ENCODE data around the gene RTN4RL1.

Gene RTN4RL1

DNA sequence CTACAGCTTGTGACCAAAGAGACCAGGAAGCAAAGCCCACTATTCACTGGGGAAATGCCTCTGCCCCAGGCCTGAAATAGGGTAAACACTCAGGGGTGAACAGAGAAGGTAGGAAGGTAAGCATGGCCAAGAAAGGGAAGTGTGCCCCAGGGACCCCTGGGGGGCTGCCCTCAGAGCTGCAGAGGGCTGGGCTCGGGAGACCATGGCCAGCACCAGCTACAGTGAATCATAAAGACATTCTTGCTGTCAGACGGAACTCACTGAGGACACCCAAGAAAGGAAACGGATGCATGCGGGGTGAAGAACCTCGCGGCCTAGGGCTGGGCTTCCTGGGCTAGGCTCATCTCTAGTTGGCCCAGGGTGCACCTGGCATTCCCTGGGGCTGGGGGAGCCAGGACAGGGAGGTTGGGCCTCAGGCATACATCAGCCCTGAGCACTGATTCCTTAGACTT lies 39.4 kb upstream of the RTN4RL1 start:
- no peak overlapping the region for H3K9ac ChIP-seq (ENCODE audit: low read length)
- H3K4me3 ChIP-seq (ENCODE audit: low read length): no peak overlapping the region
- peak overlapping the region; percentile 82 for H3K27ac ChIP-seq (ENCODE audit: low read depth, low read length)
- H3K4me1 ChIP-seq (ENCODE audit: control insufficient read depth, insufficient read depth, low read length): peaks cover 50% of the 10 kb centered on the region
- H3K36me3 ChIP-seq (ENCODE audit: control insufficient read depth, insufficient read depth, low read length): peaks cover 6% of the 10 kb centered on the region
- H3K27me3 ChIP-seq (ENCODE audit: control insufficient read depth, insufficient read depth, low read length): no peaks in the 10 kb centered on the region

DNA sequence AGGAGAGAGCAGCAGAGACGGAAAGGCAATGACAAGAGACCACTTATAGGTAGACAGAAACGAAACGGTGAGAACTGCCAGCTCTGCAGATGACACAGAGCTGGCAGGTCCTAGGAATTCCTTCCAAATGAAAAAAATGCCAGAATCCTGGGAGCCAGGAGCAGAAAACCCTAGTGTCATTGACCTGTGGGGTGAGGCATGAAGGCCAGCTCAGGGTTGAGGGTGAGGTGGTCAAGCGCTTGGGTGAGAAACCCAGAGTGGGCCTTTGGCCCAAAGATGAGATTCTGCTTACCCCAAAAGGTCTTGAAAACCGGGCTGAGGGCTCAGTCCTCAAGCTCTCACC lies 39.0 kb upstream of the RTN4RL1 start:
- no peak overlapping the region for H3K4me3 ChIP-seq (ENCODE audit: low read length)
- H3K27ac ChIP-seq (ENCODE audit: low read depth, low read length): peak overlapping the region; percentile 82
- peaks cover 50% of the 10 kb centered on the region for H3K4me1 ChIP-seq (ENCODE audit: control insufficient read depth, insufficient read depth, low read length)
- H3K36me3 ChIP-seq (ENCODE audit: control insufficient read depth, insufficient read depth, low read length): peaks cover 6% of the 10 kb centered on the region
- no peak overlapping the region for H3K9ac ChIP-seq (ENCODE audit: low read length)
- no peaks in the 10 kb centered on the region for H3K27me3 ChIP-seq (ENCODE audit: control insufficient read depth, insufficient read depth, low read length)

DNA sequence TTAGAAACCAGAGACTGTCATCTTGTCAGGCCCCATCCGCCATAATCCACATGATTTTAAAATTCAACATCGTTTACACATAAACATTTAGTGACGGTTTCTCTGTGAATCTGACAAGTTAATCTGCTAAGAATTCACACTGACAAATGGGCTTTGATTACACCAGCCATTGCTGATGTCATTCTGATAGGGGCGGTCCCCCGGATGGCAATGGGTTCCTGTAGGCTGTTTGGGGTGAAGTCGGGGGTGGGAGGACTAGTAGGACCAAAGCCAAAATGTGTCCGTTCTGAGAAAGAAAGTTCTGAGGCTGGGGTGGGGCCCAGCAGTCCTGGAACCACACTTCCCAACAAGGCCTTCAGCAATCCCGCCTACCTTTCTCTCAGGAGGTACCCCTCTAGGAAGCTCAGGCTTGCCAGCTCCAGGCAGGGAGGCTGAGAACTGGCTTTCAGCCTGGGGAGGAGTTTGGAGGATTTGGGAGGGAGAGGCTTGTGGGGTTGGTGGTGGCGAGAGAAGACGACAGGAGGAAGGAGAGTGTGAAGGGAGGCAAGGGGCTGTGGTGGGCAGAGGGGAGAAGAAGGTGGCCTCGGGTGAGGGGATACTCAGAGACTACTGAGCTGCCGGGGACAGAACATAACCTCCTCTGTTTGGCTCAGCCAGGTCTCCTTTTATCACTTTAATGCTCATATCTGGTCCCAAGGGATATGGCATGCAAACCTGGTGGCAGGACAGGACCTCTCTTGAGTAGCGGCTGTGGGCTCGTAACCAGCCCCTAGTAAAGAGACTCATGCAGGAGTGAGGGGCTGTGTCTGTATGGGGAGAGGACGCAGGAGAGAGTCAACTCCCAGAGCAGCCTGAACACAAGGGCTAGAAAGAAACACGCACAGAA lies 38.4 kb upstream of the RTN4RL1 start:
- Histone ChIP-seq H3K27me3 (ENCODE audit: control insufficient read depth, insufficient read depth, low read length) (no peaks in the 10 kb centered on the region), H3K27ac (ENCODE audit: low read depth, low read length) (peak overlapping the region; percentile 82), H3K4me1 (ENCODE audit: control insufficient read depth, insufficient read depth, low read length) (peaks cover 50% of the 10 kb centered on the region), H3K4me3 (ENCODE audit: low read length) (no peak overlapping the region), H3K36me3 (ENCODE audit: control insufficient read depth, insufficient read depth, low read length) (peaks cover 4% of the 10 kb centered on the region), H3K9ac (ENCODE audit: low read length) (no peak overlapping the region)

DNA sequence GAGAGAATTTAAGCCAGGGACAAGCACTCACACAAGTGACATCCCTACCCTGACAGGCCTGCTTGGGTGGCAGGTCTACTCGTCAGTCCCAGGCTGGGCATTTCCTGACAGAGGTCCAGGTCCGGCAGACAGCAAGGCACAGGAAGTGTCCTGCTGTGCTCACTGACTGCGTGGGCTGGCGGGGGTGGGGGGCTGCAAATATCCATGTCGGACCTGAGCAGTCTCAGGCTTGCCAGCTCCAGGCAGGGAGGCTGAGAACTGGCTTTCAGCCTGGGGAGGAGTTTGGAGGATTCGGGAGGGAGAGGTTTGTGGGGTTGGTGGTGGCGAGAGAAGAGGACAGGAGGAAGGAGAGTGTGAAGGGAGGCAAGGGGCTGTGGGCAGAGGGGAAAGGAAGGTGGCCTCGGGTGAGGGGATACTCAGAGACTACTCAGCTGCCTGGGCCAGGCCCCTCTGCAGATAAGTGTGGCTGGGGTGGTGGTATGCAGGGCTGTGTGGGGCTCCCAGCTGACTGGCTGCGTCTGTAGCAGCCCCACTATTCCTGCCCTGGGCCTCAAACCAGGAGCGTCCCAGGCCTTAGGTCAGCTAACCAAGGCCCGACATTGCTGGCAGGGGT lies 37.5 kb upstream of the RTN4RL1 start:
- Histone ChIP-seq H3K4me3 (ENCODE audit: low read length) (no peak overlapping the region), H3K36me3 (ENCODE audit: control insufficient read depth, insufficient read depth, low read length) (peaks cover 3% of the 10 kb centered on the region), H3K9ac (ENCODE audit: low read length) (peak overlapping the region; percentile 1), H3K27me3 (ENCODE audit: control insufficient read depth, insufficient read depth, low read length) (no peaks in the 10 kb centered on the region), H3K27ac (ENCODE audit: low read depth, low read length) (peak overlapping the region; percentile 82), H3K4me1 (ENCODE audit: control insufficient read depth, insufficient read depth, low read length) (peaks cover 50% of the 10 kb centered on the region)

DNA sequence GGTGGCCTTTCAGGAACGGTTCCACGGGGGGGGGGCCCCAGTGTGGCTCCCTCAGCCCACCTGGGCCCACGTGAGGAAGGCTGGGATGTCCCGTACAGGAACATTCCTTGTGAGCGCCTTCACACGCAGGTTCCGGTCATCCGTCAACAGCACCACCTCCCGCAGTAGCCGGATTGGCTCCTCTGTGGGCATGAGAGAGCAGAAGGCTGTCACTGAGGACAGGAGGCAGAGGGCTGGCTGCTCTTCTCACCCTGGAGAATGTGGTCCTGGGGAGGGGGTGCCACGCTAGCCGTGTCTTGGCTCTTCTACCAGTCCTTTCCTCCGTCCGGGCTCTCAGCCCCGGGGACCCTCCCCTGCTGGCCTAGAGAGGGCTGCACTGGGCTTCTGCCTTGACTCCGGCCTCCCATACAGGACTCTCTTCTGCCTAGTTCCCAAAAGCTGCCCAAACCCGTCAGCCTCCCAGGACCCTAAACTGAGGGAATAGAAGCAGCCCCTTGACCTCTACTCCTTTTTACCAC lies 36.4 kb upstream of the RTN4RL1 start:
- peak overlapping the region; percentile 6 for H3K9ac ChIP-seq (ENCODE audit: low read length)
- peak overlapping the region; percentile 82 for H3K27ac ChIP-seq (ENCODE audit: low read depth, low read length)
- no peaks in the 10 kb centered on the region for H3K27me3 ChIP-seq (ENCODE audit: control insufficient read depth, insufficient read depth, low read length)
- peaks cover 3% of the 10 kb centered on the region for H3K36me3 ChIP-seq (ENCODE audit: control insufficient read depth, insufficient read depth, low read length)
- H3K4me3 ChIP-seq (ENCODE audit: low read length): no peak overlapping the region
- H3K4me1 ChIP-seq (ENCODE audit: control insufficient read depth, insufficient read depth, low read length): peaks cover 40% of the 10 kb centered on the region

DNA sequence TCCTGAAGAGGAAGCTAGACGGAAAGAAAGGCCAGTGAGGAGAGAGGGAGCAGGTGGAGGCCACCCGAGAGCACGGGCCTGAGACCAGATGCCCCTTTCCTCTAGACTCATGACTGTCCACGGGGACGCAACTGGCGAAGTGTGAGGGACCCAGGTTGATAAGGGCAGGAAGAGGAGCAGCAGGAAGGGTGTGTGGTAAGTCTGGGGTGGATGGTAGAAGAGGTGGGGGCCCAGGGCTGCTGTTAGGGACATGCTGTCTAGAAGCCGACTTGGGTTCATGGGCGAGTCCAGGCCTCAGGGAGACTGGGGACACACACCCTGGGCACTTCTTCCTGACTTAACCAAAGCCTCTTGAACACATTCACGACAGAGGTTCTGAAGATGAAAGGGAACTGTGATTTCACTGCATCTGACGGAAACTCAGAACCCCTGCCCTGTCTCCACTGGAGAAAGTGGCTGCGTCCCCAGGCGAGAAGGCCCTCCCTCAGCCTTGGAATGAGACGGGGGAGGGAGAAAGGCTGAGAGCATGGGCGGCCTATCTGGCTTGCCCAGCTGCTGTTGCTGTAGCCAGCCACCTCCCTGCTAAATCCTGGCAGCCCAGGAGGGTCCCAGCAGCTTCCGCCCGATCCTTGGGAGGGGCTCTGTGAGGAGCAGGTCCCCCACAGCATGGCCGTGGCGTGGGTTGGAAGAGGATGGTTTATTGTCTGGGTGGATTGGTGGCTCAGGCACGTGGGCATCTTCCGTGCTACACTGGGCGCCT lies 35.7 kb upstream of the RTN4RL1 start:
- H3K27ac ChIP-seq (ENCODE audit: low read depth, low read length): peak overlapping the region; percentile 82
- peaks cover 34% of the 10 kb centered on the region for H3K4me1 ChIP-seq (ENCODE audit: control insufficient read depth, insufficient read depth, low read length)
- no peak overlapping the region for H3K9ac ChIP-seq (ENCODE audit: low read length)
- peaks cover 3% of the 10 kb centered on the region for H3K36me3 ChIP-seq (ENCODE audit: control insufficient read depth, insufficient read depth, low read length)
- H3K4me3 ChIP-seq (ENCODE audit: low read length): peak overlapping the region; percentile 3
- no peaks in the 10 kb centered on the region for H3K27me3 ChIP-seq (ENCODE audit: control insufficient read depth, insufficient read depth, low read length)

DNA sequence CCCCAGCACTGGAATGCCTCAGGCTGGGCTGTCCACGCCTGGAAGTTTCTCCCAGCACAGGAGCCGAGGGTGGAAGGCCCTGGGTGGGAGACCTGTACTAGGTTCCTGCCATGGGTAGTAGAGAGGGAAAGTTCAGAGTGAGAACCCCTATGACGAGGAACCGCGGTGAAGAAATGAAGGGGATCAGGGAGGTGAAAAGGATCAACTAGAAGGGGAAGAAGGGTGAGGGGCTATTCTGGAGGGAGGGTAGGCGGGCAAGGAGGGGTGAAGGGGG lies 35.2 kb upstream of the RTN4RL1 start:
- Histone ChIP-seq H3K4me1 (ENCODE audit: control insufficient read depth, insufficient read depth, low read length) (peaks cover 34% of the 10 kb centered on the region), H3K4me3 (ENCODE audit: low read length) (peak overlapping the region; percentile 50), H3K9ac (ENCODE audit: low read length) (no peak overlapping the region), H3K27ac (ENCODE audit: low read depth, low read length) (peak overlapping the region; percentile 82), H3K27me3 (ENCODE audit: control insufficient read depth, insufficient read depth, low read length) (no peaks in the 10 kb centered on the region), H3K36me3 (ENCODE audit: control insufficient read depth, insufficient read depth, low read length) (peaks cover 3% of the 10 kb centered on the region)

DNA sequence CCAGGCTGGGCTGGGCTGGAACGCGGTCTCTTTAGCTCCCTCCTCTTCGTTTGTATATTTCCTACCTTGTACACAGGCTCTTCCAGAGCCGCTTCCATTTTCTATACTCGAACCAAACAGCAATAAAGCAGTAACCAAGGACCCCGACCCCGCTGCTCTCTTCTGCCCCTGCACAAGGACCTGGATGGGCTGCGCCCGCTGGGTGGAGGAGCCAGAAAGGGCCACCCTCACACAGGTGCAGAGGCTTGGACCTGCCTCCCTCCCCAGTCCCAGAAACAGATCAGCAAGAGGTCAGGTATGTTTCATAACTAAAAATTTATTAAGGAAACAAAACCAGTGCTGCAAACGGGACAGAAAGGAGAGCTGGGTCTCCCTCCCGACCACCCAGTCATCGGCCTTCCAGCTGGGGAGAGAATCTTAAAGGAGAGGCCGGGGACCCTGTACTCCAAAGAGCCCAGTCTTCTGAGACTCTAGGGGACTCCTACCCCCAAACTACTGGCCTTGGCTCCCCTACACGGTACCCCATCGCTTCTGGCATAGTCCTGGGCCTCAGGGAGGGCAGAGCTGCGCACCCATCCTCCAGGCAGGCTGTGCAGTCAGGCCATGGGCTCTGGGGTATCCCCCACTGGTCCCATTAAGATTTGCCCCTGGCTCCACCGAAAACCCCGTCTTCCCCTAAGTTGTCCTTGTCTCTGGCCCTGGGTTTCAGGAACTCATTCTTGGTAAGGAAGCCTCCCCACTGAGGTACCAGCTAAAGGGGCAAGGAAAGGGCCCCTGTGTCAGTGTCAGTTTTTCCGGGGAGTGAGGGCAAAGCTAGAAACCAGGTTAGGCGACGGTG lies 34.6 kb upstream of the RTN4RL1 start:
- H3K36me3 ChIP-seq (ENCODE audit: control insufficient read depth, insufficient read depth, low read length): peaks cover 3% of the 10 kb centered on the region
- H3K9ac ChIP-seq (ENCODE audit: low read length): no peak overlapping the region
- H3K27me3 ChIP-seq (ENCODE audit: control insufficient read depth, insufficient read depth, low read length): no peaks in the 10 kb centered on the region
- H3K4me3 ChIP-seq (ENCODE audit: low read length): peak overlapping the region; percentile 50
- H3K4me1 ChIP-seq (ENCODE audit: control insufficient read depth, insufficient read depth, low read length): peaks cover 30% of the 10 kb centered on the region
- H3K27ac ChIP-seq (ENCODE audit: low read depth, low read length): peak overlapping the region; percentile 82

DNA sequence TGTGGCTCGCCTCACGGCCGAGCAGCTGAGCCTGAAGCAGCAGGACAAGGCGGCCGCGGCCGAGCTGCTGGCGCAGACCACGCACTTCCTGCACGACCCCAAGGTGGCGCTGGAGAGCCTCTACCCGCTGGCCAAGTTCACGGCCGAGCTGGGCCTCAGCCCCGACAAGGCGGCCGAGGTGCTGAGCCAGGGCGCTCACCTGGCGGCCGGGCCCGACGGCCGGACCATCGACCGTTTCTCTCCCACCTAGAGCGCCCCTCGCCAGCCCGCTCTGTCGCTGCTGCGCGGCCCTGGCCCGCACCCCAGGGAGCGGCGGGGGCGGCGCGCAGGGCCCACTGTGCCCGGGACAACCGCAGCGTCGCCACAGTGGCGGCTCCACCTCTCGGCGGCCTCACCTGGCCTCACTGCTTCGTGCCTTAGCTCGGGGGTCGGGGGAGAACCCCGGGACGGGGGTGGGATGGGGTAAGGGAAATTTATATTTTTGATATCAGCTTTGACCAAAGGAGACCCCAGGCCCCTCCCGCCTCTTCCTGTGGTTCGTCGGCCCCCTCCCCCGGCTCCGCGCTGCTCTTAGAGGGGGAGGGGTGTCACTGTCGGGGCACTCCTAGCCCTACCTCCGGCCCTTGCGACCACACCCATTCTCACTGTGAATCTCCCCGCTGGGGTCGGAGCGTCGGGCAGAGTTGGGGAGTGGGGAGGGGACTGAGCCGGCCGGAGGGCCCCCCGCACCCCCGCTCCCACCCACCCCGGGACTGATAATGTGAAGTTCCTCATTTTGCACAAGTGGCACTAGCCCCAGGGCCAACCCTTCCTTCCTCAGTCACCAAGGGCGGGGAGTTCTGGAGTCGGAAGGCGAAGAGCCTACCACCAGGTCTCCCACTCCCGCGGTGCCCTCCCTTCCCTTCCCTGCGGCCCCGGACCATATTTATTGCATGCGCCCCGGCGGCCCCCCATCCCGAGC lies 33.7 kb upstream of the RTN4RL1 start:
- Histone ChIP-seq H3K9ac (ENCODE audit: low read length) (no peak overlapping the region), H3K4me1 (ENCODE audit: control insufficient read depth, insufficient read depth, low read length) (peaks cover 29% of the 10 kb centered on the region), H3K27me3 (ENCODE audit: control insufficient read depth, insufficient read depth, low read length) (no peaks in the 10 kb centered on the region), H3K4me3 (ENCODE audit: low read length) (peak overlapping the region; percentile 50), H3K36me3 (ENCODE audit: control insufficient read depth, insufficient read depth, low read length) (peaks cover 3% of the 10 kb centered on the region), H3K27ac (ENCODE audit: low read depth, low read length) (peak overlapping the region; percentile 82)

DNA sequence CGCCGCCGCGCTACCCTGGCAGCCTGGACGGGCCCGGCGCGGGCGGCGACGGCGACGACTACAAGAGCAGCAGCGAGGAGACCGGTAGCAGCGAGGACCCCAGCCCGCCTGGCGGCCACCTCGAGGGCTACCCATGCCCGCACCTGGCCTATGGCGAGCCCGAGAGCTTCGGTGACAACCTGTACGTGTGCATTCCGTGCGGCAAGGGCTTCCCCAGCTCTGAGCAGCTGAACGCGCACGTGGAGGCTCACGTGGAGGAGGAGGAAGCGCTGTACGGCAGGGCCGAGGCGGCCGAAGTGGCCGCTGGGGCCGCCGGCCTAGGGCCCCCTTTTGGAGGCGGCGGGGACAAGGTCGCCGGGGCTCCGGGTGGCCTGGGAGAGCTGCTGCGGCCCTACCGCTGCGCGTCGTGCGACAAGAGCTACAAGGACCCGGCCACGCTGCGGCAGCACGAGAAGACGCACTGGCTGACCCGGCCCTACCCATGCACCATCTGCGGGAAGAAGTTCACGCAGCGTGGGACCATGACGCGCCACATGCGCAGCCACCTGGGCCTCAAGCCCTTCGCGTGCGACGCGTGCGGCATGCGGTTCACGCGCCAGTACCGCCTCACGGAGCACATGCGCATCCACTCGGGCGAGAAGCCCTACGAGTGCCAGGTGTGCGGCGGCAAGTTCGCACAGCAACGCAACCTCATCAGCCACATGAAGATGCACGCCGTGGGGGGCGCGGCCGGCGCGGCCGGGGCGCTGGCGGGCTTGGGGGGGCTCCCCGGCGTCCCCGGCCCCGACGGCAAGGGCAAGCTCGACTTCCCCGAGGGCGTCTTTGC lies 32.8 kb upstream of the RTN4RL1 start:
- peaks cover 21% of the 10 kb centered on the region for H3K4me1 ChIP-seq (ENCODE audit: control insufficient read depth, insufficient read depth, low read length)
- no peak overlapping the region for H3K9ac ChIP-seq (ENCODE audit: low read length)
- peaks cover 3% of the 10 kb centered on the region for H3K36me3 ChIP-seq (ENCODE audit: control insufficient read depth, insufficient read depth, low read length)
- no peaks in the 10 kb centered on the region for H3K27me3 ChIP-seq (ENCODE audit: control insufficient read depth, insufficient read depth, low read length)
- peak overlapping the region; percentile 38 for H3K4me3 ChIP-seq (ENCODE audit: low read length)
- H3K27ac ChIP-seq (ENCODE audit: low read depth, low read length): peak overlapping the region; percentile 82
